ENCODE results near the gene CYB5RL.

DNA sequence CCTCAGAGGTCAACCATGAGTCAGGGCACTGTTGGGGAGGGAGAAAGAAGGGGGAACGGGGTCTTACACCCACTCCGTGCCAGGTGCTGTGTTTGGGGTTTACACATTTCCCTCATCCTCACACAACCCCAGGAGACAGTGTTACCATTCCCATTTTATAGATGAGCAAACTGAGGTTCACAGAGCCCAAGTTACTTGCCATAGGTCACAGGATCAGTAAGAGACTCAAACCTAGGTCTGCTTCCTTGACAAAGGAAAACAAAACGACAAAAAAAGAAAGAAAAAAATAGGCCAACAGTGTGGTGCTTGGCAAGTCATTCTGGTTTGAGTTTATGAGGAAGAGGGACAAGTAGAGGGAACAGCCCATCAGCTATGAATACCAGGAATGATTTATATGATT, 30.8 kb downstream of the CYB5RL start:
- TF ChIP-seq, protein P1, sequence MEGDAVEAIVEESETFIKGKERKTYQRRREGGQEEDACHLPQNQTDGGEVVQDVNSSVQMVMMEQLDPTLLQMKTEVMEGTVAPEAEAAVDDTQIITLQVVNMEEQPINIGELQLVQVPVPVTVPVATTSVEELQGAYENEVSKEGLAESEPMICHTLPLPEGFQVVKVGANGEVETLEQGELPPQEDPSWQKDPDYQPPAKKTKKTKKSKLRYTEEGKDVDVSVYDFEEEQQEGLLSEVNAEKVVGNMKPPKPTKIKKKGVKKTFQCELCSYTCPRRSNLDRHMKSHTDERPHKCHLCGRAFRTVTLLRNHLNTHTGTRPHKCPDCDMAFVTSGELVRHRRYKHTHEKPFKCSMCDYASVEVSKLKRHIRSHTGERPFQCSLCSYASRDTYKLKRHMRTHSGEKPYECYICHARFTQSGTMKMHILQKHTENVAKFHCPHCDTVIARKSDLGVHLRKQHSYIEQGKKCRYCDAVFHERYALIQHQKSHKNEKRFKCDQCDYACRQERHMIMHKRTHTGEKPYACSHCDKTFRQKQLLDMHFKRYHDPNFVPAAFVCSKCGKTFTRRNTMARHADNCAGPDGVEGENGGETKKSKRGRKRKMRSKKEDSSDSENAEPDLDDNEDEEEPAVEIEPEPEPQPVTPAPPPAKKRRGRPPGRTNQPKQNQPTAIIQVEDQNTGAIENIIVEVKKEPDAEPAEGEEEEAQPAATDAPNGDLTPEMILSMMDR (IDR thresholded peaks at IDR 0.05) = no peak
- no peak for TF ChIP-seq POLR2A (IDR thresholded peaks at IDR 0.05)

Data from esophagus squamous epithelium (tissue), 4 donors.